HCT116 (cell line): ENCODE measurements around the gene MTMR12.

ENCODE experiments used
- CTCF ChIP-seq, 3 experiments: fragments of 200-600 bp in 1 of 3; sonication (generic) in 1 of 3; IDR thresholded peaks in 2 of 3; conservative IDR thresholded peaks in 1 of 3; 2 replicates each; pipeline ENCODE4 v1.5.1; 2012 to 2017; ENCODE audit warnings: low read depth in 2 of 3, low read length in 2 of 3, antibody characterized with exemption in 1 of 3, borderline replicate concordance in 1 of 3, control low read depth in 1 of 3, mild to moderate bottlenecking in 1 of 3, mixed read lengths in 1 of 3, mixed run types in 1 of 3, moderate library complexity in 1 of 3; ENCODE audit not compliant: insufficient read depth in 1 of 3
- EZH2 ChIP-seq: fragments of 200-600 bp; sonication (generic); IDR thresholded peaks from 2 replicates; pipeline ENCODE4 v1.6.1; 2017; ENCODE audit warnings: antibody characterized with exemption, mixed run types
- MAX ChIP-seq: IDR thresholded peaks from 2 replicates; pipeline ENCODE4 v1.6.1; 2012
- POLR2AphosphoS5 ChIP-seq: IDR thresholded peaks from 2 replicates; pipeline ENCODE4 v1.6.1; 2011; ENCODE audit warnings: mild to moderate bottlenecking, low read depth, low read length, moderate library complexity
- RAD21 ChIP-seq: IDR thresholded peaks from 2 replicates; pipeline ENCODE4 v1.6.1; 2012; ENCODE audit warnings: low read depth, mild to moderate bottlenecking
- SRF ChIP-seq: IDR thresholded peaks from 2 replicates; pipeline ENCODE4 v1.6.1; 2012; ENCODE audit warnings: low read depth

DNA sequence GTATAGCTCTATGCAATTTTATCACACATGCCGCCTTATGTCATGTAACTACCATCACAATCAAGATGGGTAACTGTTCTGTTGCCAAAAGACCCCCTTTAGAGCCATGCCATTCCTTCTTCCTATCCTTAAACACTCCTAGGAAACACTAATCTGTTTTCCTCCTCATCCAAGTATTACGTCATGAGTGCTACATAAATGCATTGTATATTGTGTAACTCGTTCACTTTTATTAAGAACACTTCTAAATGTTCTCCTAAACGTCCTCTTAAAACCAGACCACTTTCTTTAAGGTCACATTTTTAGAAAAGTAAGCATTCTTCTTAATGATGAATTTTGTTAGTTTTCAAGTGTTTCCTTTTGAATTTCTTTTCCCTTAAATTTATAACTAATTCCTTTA lies 49.8 kb upstream of the MTMR12 start:
- TF ChIP-seq POLR2AphosphoS5 (no peak), EZH2 (no peak), CTCF (IDR thresholded peaks at IDR 0.05 in 2 of 3, conservative IDR thresholded peaks at IDR 0.05 in 1 of 3; ENCODE audit: borderline replicate concordance in 1 of 3, insufficient read depth in 1 of 3, low read depth in 2 of 3, low read length in 2 of 3) (no peak), SRF (no peak), RAD21 (no peak), MAX (no peak)
